ENCODE data around the gene DNAH2. TPM values are rescaled to one million over a fixed set of nuclear protein-coding genes. Genes with fewer than 3 reads are reported as not detected.
"Not testable (repeated sequence)": the region's sequence is repeated elsewhere in the genome, so short reads cannot be mapped to it uniquely, and the experiment has no call there.

DNAH2 gene
- total RNA-seq, 1 donor from 2014 or later = 0.07 TPM

DNA sequence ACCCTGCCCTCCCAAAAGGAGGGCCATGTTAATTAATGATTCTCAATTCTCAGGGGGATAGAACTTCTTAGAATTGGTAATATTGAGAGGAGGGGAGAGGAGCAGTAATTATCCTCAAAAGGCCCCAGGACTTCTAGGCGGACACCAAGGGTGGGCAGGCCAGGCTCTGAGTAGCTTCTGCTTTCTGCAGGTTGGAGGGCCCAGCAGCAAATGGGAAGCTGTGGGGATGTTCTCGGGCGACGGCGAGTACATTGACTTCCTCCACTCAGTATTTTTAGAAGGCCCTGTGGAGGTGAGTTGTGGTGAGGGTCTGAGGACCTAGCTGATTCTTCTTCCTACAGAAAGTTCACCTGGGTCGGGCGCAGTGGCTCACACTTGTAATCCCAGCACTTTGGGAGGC lies 57.5 kb downstream of the DNAH2 start:
- no peak for DNase-seq (ENCODE audit: low read depth, low spot score)

DNA sequence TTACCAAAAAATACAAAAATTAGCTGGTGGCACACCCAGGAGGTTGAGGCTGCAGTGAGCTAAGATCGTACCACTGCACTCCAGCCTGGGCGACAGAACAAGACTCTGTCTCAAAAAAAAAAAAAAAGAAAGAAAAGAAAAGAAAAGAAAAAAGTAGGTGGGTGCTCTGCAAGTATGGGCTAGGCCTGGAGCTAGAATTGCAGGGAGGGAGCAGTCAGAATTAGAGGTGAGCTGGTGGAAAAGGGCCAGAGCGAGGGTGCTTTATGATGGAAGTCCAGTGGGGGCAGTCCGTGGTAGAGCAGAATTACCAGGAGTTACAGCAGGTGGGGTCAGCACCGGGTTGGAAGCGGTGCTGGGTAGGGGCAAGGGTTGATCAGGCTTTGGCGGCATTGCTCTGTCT lies 59.5 kb downstream of the DNAH2 start:
- DNase-seq (ENCODE audit: low read depth, low spot score) = no peak

DNA sequence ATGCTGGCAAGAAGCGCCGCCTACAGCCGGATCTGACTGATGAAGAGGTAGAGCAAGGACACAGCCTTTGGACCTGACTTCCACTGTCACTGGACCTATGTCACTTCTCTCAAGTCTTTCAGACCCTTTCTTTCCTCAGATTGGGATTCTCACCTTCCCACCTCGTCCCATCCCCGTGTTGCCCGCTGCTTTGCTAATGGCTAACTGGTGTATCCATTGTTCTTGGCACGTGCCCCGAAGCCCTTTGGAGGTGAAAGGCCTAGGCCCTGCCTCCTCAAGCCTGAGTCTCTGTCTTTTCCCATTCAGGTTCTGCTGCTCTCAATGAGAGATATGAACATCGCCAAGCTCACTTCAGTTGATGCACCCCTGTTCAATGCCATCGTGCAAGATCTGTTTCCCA lies 63.2 kb downstream of the DNAH2 start:
- DNase-seq (ENCODE audit: low read depth, low spot score) = no peak

DNA sequence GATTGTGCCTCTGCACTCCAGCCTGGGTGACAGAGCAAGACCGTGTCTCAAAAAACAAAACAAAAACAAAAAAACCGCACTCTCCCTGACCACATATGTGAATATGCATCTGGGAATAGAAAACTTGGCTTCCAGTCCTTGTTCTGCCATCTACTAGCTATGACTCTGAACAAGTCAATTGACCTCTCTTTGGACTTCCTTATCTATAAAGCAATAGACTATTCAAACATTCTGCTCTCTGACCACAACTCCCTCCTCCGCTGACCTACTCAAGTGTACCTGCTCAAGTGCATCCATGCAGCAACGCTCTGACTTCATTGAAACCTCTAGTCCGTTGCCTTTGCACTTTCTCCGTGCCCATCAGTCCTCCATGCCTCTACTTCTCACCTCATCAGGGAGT lies 63.9 kb downstream of the DNAH2 start:
- no peak for DNase-seq (ENCODE audit: low read depth, low spot score)

DNA sequence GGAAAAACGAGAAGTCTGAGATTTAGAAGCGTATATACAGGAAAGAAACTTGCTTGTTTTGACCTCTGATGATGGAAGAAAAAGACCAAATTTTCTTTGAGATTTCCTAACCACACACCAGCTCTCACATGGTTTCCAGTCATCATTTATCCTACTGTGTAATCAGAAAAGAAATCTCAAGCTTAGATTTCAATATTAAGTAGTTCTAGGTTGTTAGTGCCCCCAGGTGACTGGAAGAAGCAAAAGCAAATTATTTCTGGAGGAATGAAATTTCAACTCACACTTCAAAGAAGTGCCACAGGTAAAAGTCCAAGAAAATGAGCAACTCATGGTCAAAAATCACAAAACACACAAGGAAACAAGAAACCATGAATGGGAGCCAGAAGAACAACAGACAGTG lies 64.7 kb downstream of the DNAH2 start:
- no peak for DNase-seq (ENCODE audit: low read depth, low spot score)

DNA sequence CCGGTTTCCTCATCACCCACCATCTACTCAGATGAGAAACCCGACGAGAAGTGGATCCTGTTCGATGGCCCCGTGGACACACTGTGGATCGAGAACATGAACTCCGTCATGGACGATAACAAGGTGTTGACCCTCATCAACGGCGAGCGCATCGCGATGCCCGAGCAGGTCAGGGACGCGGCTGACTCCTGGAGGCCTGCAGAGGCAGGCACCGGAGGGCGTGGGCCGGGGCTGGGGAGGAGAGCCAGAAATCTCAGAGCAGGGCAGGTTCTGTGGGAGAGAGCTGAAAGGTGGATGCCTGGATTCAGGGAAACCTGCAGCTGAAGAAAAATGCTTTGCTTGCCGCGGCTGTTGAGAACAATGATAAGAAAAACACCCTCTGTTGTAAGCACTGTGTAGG lies 69.3 kb downstream of the DNAH2 start:
- DNase-seq (ENCODE audit: low read depth, low spot score) = no peak

DNA sequence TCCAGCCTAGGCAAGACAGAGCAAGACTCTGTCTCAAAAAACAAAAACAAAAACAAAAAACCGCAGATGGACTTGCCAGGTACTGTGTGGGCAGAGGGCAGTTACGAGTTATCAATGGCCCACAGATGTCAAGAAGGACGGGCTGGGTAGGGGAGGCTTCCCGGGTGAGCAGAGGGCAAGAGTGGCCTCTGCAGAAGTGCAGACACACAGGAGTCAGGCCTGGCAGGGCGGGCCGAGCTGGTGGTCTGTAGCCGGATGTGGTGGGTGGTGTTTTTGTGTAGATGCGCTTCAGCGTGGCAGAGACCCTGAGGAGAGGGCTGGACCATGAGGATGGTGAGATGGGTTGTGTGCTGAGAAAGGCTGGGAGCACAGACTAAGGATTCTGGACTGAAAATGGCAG lies 71.6 kb downstream of the DNAH2 start:
- DNase-seq (ENCODE audit: low read depth, low spot score) = no peak

DNA sequence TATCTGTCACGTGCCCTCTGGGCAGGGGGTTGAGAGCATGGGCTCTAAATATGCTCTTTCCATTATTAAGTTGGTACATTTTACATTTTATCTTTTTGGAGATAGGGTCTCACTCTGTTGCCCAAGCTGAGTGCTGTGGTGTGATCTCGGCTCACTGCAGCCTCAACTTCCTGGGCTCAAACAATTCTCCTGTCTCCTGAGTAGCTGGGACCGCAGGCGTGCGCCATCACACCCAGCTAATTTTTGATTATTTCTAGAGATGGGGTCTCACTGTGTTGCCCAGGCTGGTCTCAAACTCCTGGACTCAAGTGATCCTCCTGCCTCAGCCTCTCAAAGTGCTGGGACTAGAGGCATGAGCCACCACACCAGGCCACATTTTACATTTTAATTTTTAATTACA lies 72.6 kb downstream of the DNAH2 start:
- DNase-seq (ENCODE audit: low read depth, low spot score) = no peak

DNA sequence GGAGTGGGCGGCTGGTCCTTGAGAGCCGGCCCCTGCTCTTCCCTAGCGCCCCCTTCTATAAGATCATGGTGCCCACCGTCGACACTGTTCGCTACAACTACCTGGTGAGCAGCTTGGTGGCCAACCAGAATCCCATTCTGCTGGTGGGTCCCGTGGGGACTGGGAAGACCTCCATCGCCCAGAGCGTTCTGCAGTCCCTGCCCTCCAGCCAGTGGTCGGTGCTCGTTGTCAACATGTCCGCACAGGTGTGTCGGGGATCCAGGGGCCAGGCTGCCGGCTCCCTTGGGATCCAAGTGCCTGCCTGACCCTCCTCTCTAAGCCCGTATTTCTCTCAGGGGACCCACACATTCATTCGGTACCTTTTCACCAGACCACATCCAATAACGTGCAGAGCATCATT lies 75.1 kb downstream of the DNAH2 start:
- DNase-seq (ENCODE audit: low read depth, low spot score) = no peak

DNA sequence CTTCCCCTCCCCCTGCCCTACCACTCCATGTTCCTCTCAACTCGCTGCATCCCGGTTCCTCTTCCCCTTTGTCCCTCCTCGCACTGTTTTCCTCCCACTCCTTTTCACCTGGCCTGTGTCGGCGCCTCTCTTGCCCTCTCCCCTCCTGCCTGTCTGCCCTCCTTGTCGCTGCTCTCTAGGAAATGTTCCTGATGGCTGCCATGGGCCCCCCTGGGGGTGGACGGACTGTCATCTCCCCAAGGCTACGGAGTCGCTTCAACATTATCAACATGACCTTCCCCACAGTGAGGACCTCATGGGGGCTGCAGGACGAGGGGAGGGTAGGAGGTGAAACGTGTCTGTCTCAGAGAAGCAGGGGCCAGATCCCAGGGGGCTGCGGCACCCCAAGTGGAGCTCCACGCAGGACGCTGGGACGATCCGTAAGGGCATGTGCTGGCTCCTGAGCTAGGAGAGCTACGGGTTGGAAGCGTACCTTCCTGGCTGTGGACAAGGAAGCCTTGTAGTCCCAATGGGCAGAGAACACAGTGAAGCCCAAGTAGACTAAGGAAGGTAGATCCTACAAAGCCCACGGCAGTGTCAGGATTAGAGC lies 76.6 kb downstream of the DNAH2 start:
- no peak for DNase-seq (ENCODE audit: low read depth, low spot score)

DNA sequence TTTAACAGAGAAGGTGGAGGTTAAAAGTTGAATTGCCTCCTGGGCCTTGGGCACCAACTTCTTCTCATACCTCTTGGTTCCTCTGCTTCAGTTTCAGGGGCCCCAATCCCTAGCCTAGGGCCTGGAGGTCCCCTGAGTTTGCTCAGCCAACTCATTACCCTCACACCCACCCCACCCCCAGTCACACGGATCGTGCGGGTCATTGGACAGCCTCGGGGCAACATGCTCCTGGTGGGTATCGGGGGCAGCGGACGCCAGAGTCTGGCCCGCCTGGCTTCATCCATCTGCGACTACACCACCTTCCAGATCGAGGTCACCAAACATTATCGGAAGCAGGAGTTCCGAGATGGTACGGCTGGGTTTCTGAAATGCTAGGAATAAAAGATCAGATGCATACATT lies 80.4 kb downstream of the DNAH2 start:
- no peak for DNase-seq (ENCODE audit: low read depth, low spot score)

DNA sequence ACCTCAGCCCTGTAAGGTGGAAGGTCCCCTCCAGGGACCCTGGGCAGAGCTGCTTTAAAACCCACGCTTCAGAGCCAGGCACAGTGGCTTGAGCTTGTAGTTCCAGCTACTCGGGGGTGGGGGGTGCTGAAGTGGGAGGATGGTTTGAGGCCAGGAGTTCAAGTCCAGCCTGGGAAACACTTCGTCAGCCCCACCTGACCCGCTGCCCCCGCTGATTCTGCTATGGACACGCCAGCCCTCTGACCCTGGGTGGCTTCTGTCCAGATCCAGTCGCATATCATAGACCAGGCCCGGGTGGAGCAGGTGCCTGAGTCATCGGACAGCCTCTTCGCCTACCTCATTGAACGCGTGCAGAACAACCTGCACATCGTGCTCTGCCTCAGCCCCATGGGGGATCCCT lies 81.3 kb downstream of the DNAH2 start:
- DNase-seq (ENCODE audit: low read depth, low spot score) = no peak

DNA sequence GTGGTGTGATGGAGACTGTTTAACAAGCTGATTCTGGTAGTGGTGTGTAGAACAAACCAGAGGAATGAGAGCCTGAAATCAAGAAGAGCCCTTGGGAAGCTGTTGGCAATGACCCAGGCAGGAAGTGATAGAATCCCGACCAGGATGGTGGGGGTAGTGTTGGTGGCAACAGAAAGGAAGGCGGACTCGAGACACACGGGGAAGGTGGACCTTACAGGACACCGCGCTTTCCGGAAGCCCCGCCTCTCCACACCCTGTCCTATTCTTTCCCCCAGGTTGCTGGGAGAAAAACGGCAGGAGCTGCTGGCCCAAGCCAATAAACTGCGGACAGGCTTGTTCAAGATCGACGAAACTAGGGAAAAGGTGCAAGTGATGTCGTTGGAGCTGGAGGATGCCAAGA lies 86.4 kb downstream of the DNAH2 start:
- no peak for DNase-seq (ENCODE audit: low read depth, low spot score)

DNA sequence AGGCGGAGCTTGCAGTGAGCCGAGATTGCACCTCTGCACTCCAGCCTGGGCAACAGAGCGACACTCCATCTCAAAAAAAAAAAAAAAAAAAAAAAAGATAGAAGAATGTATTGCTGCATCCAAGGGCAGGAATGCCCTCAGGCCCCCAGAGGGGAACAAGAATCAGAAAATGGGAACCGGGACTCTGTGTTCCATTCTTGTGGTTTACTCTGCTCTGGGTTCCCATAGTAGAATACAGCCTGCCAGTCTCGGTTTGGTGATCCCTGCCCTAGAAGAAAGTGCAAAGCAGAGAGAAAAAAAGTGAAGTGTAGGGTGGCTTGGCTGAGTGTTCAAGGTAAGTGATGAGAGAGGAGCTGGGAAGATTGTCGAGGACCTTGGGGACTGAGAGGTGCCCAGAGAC lies 89.0 kb downstream of the DNAH2 start:
- no peak for DNase-seq (ENCODE audit: low read depth, low spot score)

DNA sequence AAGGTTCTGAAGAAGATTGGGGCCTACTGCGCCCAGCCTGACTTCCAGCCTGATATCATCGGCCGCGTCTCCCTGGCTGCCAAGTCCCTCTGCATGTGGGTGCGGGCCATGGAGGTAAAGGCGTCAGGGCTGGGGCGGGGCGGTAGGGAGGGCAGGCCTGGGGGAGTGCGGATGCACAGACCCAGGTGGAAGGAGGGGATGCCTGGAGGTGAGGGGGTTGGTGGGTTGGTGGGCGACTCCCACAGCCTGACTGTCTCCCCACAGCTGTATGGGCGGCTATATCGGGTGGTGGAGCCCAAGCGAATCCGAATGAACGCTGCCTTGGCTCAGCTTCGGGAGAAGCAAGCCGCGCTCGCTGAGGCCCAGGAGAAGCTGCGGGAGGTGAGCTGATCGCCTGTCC lies 89.7 kb downstream of the DNAH2 start:
- DNase-seq (ENCODE audit: low read depth, low spot score) = no peak

DNA sequence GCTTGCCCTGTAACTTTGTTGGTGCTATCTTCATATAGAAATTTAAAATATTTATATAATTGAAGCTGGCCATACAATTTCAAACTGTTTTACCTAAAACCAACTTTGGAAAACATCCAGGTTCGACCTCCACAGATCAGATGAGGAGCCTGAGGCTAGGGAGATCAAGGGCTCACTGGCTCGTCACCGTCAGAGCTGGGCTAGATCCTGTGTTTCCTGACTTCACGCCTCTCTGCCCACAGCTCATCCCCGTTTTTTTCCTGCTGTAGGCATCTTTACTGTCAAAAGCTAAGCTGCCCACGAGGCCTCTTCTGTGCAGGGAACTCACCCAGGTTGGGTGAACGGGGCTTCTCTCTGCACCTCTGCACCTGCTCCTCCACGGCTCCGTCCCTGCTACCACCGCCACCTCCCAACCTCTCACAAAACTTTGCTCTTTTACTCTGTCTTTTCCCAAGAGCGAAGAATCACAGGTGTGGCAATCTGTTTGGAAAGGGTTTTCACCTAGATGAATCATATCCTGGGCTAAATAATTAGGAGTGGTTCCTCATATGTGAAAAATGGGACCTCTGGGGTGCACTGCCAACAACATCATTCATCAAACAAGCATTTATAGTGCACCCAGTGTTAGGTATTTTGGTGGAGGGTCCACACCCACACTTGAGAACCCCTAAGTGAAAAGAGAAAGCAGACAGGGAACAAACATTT lies 91.7 kb downstream of the DNAH2 start:
- no peak for DNase-seq (ENCODE audit: low read depth, low spot score)

DNA sequence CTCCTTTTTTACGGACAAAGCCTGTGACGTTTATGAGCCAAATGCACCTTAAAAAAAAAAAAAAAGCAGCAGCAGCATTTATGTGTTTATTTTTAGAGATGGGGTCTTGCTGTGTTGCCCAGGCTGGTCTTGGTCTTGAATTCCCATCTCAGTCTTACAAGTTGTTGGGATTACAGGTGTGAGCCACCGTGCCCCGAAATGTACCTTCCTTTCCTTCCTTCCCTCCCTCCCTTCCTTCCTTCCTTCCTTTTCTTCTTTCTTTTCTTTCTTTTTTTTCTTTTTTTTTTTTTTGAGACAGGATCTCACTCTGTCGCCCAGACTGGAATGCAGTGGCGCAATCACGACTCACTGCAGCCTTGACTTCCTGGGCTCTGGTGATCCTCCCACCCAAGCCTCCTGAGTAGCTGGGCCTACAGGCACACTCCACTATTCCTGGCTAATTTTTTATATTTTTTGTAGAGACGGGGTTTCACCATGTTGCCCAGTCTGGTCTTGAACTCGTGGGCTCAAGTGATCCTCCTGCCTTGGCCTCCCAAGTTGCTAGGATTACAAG lies 92.3 kb downstream of the DNAH2 start:
- DNase-seq (ENCODE audit: low read depth, low spot score) = not testable (repeated sequence)

DNA sequence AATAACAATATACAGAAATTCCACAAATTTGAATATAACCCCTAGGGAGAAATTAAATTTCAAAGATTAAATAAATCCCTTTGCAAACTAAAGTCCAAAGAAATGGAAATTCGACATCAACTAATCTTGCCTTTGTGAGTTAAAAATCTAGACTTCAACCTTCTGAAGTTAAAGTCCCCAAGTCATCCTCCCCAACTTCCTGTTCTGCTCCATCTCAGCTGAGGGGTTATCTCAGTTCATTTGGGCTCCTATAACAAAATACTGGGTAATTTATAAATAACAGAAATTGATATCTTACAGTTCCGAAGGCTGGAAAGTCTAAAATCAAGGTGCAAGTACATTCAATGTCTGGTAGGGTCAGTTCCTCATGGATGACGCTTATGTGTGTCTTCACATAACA lies 93.7 kb downstream of the DNAH2 start:
- no peak for DNase-seq (ENCODE audit: low read depth, low spot score)

DNA sequence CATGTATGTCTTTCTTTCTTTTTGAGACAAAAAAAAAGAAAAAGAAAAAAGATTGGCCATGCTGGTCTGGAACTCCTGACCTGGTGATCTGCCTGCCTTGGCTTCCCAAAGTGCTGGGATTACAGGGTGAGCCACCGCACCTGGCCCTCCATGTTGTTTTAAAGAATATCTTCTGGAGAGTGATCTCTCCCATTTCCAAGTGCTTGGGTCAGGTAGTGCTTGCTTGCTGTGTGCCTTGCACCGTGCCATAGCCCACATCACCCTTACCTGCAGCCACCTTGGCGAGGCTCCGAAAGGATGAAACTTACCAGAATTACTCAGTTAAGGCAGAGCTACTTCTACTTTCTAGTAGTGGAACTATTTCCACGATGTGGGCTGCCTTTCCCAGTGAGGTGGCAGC lies 97.4 kb downstream of the DNAH2 start:
- DNase-seq (ENCODE audit: low read depth, low spot score) = no peak

DNA sequence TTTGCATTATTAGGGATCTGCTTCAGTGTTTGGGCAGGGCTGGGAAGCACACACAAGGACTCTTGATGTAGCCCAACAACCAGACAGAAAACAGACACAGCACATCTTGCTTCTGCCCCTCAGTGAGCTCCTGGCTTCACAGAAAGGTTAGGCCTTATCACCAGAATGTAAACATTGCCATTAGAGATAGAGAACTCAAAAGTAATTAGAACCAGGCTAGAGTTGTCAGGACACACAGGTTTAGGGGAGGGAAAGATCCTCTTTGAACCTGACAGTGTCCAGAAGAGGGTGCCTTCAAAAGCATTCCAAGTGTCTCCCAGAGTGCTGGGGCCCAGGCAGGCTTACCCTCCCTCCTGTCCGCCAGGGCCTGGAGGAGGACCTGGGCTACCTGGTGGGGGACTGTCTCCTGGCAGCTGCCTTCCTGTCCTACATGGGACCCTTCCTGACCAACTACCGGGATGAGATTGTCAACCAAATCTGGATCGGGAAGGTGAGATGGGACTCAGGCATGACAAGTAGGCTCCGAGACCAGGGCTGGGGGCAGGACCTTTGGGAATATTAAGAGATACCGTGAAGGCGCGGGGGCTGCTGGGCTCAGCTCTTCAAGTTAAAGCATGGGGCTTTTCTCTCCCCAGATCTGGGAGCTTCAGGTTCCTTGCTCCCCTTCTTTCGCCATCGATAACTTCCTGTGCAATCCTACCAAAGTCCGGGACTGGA lies 99.5 kb downstream of the DNAH2 start:
- no peak for DNase-seq (ENCODE audit: low read depth, low spot score)

DNA sequence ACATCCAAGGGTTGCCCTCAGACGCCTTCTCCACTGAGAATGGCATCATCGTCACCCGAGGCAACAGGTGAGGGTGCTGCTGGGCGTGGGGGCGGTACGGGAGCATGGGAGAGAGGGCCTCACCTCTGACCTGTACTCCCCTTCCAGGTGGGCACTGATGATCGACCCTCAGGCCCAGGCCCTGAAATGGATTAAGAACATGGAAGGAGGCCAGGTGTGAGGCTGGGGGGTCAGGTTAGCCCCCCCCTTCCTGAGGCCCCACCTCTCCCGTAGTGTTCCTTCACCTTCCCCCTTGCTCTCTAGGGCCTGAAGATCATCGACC lies 100.1 kb downstream of the DNAH2 start:
- no peak for DNase-seq (ENCODE audit: low read depth, low spot score)

DNA sequence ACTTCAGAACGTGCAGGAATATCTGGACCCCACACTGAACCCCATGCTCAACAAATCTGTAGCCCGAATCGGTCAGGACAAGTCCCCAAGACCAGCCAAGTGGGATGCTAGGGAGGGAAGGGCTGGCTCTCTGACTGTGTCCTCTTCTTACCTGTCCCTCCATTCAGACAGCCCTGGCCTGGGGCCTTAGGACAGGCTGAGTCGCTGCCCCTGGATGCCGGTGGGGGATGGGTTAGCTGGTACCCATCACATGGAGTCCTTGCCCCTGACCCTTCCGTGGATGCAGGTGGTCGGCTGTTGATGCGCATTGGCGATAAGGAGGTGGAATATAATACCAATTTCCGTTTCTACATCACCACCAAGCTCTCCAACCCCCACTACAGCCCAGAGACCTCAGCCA lies 100.5 kb downstream of the DNAH2 start:
- no peak for DNase-seq (ENCODE audit: low read depth, low spot score)

Measured in pulmonary artery endothelial cell (primary cell).